MM.1S (cell line): ENCODE measurements around the gene DCTN4.

ENCODE experiments used
- CTCF ChIP-seq: fragments of 300-600 bp; sonication (generic); IDR thresholded peaks from 2 replicates; pipeline ENCODE4 v1.5.1; 2016; ENCODE audit warnings: antibody characterized with exemption, low read length, mixed read lengths
- EZH2 ChIP-seq: fragments of 300-600 bp; sonication (generic); optimal IDR thresholded peaks from 2 replicates; pipeline ENCODE3; 2017; ENCODE audit warnings: low read depth, mild to moderate bottlenecking, antibody characterized with exemption, low read length, mixed read lengths

DNA sequence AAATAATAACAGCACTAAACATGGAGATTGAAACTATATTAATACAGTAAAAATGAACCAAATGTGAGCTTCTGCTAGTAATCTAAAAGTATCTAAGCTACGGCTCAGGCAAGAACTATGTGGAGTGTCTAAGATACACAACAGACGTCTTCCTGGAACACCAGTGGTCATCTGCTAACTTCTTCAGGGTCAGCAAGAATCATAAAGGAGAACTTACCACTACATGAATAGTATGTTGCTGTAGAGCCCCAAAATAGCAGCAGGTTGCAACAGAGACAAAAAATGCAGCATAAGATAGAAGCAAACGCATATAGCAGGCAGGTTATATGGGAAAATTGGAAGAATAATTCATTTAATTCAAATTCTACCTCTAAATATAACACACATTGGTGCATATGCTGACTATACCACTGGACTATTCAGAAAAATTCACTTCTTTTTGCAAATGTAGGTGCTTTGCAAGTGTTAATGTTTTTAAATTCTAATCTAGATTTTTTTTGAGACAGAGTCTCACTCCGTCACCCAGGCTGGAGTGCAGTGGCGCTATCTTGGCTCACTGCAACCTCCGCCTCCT is 27.1 kb downstream of the DCTN4 start:
- TF ChIP-seq CTCF (no peak), EZH2 (no peak)
